CD4-positive, alpha-beta T cell (primary cell): ENCODE results near the gene MYO3A. TPM values are rescaled to one million over a fixed set of nuclear protein-coding genes. Genes with fewer than 3 reads are reported as not detected.
"Not testable (repeated sequence)": the region's sequence is repeated elsewhere in the genome, so short reads cannot be mapped to it uniquely, and the experiment has no call there.

Experiments used
- ATAC-seq: fragments of 200-7000 bp; cut with Tn5 transposase; one replicate; pipeline ENCODE4 v1.10.0; 2022; ENCODE audit warnings: mild to moderate bottlenecking; ENCODE audit not compliant: poor library complexity
- CTCF ChIA-PET: fragments of 350-600 bp; sonication (Branson Sonifier 250); formaldehyde crosslinking; loops from one replicate; lab custom pipeline; 2021; ENCODE audit warnings: antibody characterized with exemption, inconsistent platforms; lab: Charles Lee
- POLR2A ChIA-PET: fragments of 350-600 bp; sonication (Branson Sonifier 250); formaldehyde crosslinking; loops from one replicate; lab custom pipeline; 2021; ENCODE audit warnings: antibody characterized with exemption, inconsistent platforms; lab: Charles Lee
- DNase-seq, 14 experiments: peaks; one replicate each; pipeline ENCODE4 v3.0.0-alpha.2; 2013 to 2020; ENCODE audit warnings: mixed read lengths in 2 of 14
- H3K27ac ChIP-seq, 2 donors: one replicate each; pipeline versions ENCODE4 v1.5.1 to v1.7.0; 2013; ENCODE audit warnings: low read length in 2 of 2, low read depth in 1 of 2, mild to moderate bottlenecking in 1 of 2
- H3K27me3 ChIP-seq, 2 experiments: 1 replicate in 1 of 2; 2 replicates in 1 of 2; pipeline versions ENCODE4 v1.6.1 to v1.7.0; 2013; ENCODE audit warnings: low read length in 2 of 2, control low read depth in 1 of 2, mild to moderate bottlenecking in 1 of 2, moderate library complexity in 1 of 2; ENCODE audit not compliant: insufficient read depth in 2 of 2, control insufficient read depth in 1 of 2
- H3K36me3 ChIP-seq: one replicate; pipeline ENCODE4 v1.6.1; 2013; ENCODE audit warnings: low read length, control low read depth; ENCODE audit not compliant: insufficient read depth
- H3K4me1 ChIP-seq: one replicate; pipeline ENCODE4 v1.6.1; 2013; ENCODE audit warnings: low read length, control low read depth; ENCODE audit not compliant: insufficient read depth
- H3K4me3 ChIP-seq: one replicate; pipeline ENCODE4 v1.5.1; 2013; ENCODE audit warnings: mild to moderate bottlenecking, low read length, moderate library complexity
- H3K9me3 ChIP-seq, 2 experiments: 1 replicate in 1 of 2; 2 replicates in 1 of 2; pipeline versions ENCODE4 v1.6.1 to v1.7.0; 2013; ENCODE audit warnings: low read length in 2 of 2, mild to moderate bottlenecking in 2 of 2, control low read depth in 1 of 2, moderate library complexity in 1 of 2; ENCODE audit not compliant: control insufficient read depth in 1 of 2, insufficient read depth in 1 of 2
- H3K27ac Mint-ChIP-seq: one replicate; pipeline ENCODE4 v1.8.0; 2020; ENCODE audit warnings: mixed read lengths
- H3K27me3 Mint-ChIP-seq: one replicate; pipeline ENCODE4 v1.8.0; 2021; ENCODE audit warnings: mixed read lengths
- H3K36me3 Mint-ChIP-seq: one replicate; pipeline ENCODE4 v1.8.0; 2021; ENCODE audit warnings: low read depth, mixed read lengths
- H3K4me1 Mint-ChIP-seq: one replicate; pipeline ENCODE4 v1.8.0; 2021; ENCODE audit warnings: low read depth, mixed read lengths
- H3K4me3 Mint-ChIP-seq: one replicate; pipeline ENCODE4 v1.8.0; 2020; ENCODE audit warnings: mild to moderate bottlenecking, mixed read lengths
- H3K9me3 Mint-ChIP-seq: one replicate; pipeline ENCODE4 v1.8.0; 2020; ENCODE audit warnings: mixed read lengths
- intact Hi-C, 2 experiments: fragments of 100-400 bp; cut with DNase I in 1 of 2; cut with micrococcal nuclease in 1 of 2; formaldehyde crosslinking; loops; one replicate each; pipeline versions ENCODE4 v1.15.1 to v1.9.0; 2023 to 2025; cut with DNase I, micrococcal nuclease
- total RNA-seq, 174 experiments: library from RNA in 2 of 174; stranded (reverse) in 2 of 174; gene quantifications; one replicate each; pipeline ENCODE4 v1.2.3 and lab custom pipeline; 2021 to 2026
- TF ChIP-seq, protein P1 (sequence below): fragments of 200-600 bp; IDR thresholded peaks from one replicate; pipeline ENCODE4 v1.8.0; 2022; ENCODE audit warnings: antibody characterized with exemption, mild to moderate bottlenecking

The MYO3A gene
- total RNA-seq, 2 experiments from 2014 or later = not detected

DNA sequence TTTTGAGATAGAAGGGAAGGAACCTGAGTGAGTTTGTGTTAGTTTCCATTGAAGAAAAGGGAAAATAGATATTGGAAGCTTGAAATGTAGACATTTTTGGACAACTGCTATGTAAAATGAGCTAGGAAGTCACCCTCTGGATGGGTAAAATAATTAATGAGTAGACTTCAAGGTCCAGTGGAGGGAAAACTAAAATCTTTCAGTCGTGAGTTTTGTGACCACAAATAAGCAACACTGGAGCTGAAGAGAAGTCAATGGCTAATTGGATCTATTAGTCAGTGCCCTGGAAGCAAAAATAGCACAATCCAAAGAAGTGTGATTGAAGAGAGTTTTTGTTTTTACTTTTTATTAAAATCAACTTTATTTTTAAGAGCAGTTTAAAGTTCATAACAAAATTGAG lies 123.4 kb downstream of the MYO3A start:
- Mint-ChIP-seq H3K27me3 (peaks cover 5% of the 10 kb centered on the region), H3K4me1 (no peaks in the 10 kb centered on the region), H3K36me3 (no peaks in the 10 kb centered on the region), H3K4me3 (no peak overlapping the region), H3K9me3 (peaks cover 4% of the 10 kb centered on the region), H3K27ac (no peak overlapping the region)
- Histone ChIP-seq H3K27me3 (no peaks in the 10 kb centered on the region), H3K4me1 (no peaks in the 10 kb centered on the region), H3K27ac (no peak overlapping the region), H3K4me3 (no peak overlapping the region), H3K9me3 (no peaks in the 10 kb centered on the region), H3K36me3 (no peaks in the 10 kb centered on the region)
- CTCF ChIA-PET = no interaction called here
- intact Hi-C loops = no loop called here
- POLR2A ChIA-PET = no interaction called here
- ATAC-seq (no peak), DNase-seq (no peak)
- TF ChIP-seq, protein P1, sequence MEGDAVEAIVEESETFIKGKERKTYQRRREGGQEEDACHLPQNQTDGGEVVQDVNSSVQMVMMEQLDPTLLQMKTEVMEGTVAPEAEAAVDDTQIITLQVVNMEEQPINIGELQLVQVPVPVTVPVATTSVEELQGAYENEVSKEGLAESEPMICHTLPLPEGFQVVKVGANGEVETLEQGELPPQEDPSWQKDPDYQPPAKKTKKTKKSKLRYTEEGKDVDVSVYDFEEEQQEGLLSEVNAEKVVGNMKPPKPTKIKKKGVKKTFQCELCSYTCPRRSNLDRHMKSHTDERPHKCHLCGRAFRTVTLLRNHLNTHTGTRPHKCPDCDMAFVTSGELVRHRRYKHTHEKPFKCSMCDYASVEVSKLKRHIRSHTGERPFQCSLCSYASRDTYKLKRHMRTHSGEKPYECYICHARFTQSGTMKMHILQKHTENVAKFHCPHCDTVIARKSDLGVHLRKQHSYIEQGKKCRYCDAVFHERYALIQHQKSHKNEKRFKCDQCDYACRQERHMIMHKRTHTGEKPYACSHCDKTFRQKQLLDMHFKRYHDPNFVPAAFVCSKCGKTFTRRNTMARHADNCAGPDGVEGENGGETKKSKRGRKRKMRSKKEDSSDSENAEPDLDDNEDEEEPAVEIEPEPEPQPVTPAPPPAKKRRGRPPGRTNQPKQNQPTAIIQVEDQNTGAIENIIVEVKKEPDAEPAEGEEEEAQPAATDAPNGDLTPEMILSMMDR = no peak

DNA sequence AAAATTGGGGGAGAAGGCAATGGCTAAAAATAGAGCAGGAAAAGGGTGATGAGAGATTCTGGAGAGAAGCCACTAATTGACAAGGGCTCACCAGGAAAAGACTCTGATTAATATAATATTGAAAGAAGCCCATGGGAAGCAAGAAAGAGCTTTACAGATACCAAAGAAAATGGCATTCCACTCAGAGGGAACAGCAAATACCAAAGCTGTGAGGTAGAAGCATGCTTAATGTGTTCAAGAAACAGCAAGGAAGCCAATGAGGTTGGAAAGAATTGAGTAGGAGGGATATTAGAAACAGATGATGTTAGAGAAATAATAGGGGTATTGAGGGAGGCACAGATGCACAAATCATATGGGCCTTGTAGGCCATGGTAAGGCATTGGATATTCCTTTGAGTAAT lies 130.1 kb downstream of the MYO3A start:
- POLR2A ChIA-PET = no interaction called here
- H3K9me3 ChIP-seq = no peaks in the 10 kb centered on the region
- no peak for DNase-seq
- H3K9me3 Mint-ChIP-seq = no peaks in the 10 kb centered on the region
- intact Hi-C loops = no loop called here
- no peak overlapping the region for H3K27ac ChIP-seq
- TF ChIP-seq, protein P1 = no peak
- no peak for ATAC-seq
- H3K27me3 ChIP-seq = no peaks in the 10 kb centered on the region
- H3K4me3 ChIP-seq = no peak overlapping the region
- H3K4me1 Mint-ChIP-seq = no peaks in the 10 kb centered on the region
- no peaks in the 10 kb centered on the region for H3K36me3 Mint-ChIP-seq
- H3K27ac Mint-ChIP-seq = no peak overlapping the region
- CTCF ChIA-PET = interaction anchor here (1.0 kb wide), 1 partner anchor 17 kb away, joined by 3 read pairs; no protein-coding TSS in a partner anchor
- H3K4me3 Mint-ChIP-seq = no peak overlapping the region
- H3K4me1 ChIP-seq = no peaks in the 10 kb centered on the region
- no peaks in the 10 kb centered on the region for H3K27me3 Mint-ChIP-seq
- H3K36me3 ChIP-seq = no peaks in the 10 kb centered on the region

DNA sequence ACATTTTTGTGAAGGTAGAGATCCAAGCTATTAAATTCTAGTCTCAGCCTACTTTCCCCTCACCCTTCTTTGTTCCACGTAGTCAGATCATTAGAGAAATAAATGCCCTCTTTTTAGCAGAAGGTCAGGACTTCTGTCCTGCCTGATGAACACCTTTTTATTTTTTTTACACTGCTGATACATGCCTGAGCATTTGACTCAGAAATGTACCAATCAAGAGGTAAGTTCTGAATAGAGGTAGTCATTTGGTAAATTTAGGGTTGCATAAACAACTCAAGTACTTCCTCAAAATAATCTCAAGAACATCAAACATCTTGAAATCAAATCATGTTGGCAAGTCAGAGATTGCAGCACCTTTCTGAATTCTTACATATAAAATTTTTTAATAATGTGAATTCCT lies 133.7 kb downstream of the MYO3A start:
- TF ChIP-seq, protein P1 = no peak
- H3K27ac ChIP-seq = no peak overlapping the region
- no peak overlapping the region for H3K4me3 Mint-ChIP-seq
- H3K4me1 Mint-ChIP-seq = no peaks in the 10 kb centered on the region
- POLR2A ChIA-PET = no interaction called here
- H3K4me3 ChIP-seq = no peak overlapping the region
- no peaks in the 10 kb centered on the region for H3K27me3 Mint-ChIP-seq
- H3K4me1 ChIP-seq = no peaks in the 10 kb centered on the region
- no peaks in the 10 kb centered on the region for H3K9me3 ChIP-seq
- intact Hi-C loops = no loop called here
- H3K36me3 ChIP-seq = no peaks in the 10 kb centered on the region
- no peaks in the 10 kb centered on the region for H3K27me3 ChIP-seq
- CTCF ChIA-PET = no interaction called here
- no peak for DNase-seq
- no peaks in the 10 kb centered on the region for H3K36me3 Mint-ChIP-seq
- ATAC-seq = no peak
- H3K27ac Mint-ChIP-seq = no peak overlapping the region
- H3K9me3 Mint-ChIP-seq = no peaks in the 10 kb centered on the region

DNA sequence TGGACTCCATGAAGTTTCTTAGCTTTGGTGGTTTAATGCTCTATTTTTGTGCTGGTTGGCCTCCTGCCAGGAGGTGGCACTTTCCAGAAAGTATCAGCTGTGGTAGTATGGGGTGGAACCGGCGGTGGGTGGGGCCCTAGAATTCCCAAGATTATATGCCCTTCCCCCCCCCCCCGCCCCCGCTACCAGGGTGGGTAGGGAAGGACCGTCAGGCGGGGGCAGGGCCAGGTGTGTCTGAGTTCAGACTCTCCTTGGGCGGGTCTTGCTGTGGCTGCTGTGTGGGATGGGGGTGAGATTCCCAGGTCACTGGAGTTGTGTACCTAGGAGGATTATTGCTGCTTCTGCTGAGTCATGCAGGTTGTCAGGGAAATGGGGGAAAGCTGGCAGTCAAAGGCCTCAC lies 146.9 kb downstream of the MYO3A start:
- intact Hi-C loops, ATAC-seq, H3K36me3 ChIP-seq, POLR2A ChIA-PET, H3K27me3 ChIP-seq, H3K4me3 Mint-ChIP-seq, H3K27ac Mint-ChIP-seq, H3K4me3 ChIP-seq, H3K4me1 ChIP-seq, H3K27ac ChIP-seq, H3K4me1 Mint-ChIP-seq, H3K36me3 Mint-ChIP-seq, DNase-seq, H3K9me3 Mint-ChIP-seq: not testable (repeated sequence)
- CTCF ChIA-PET = interaction anchor here (1.1 kb wide), 1 partner anchor 17 kb away, joined by 3 read pairs; no protein-coding TSS in a partner anchor
- peaks cover 0 to 11% of the 10 kb centered on the region in 2 experiments for H3K9me3 ChIP-seq
- H3K27me3 Mint-ChIP-seq = peaks cover 34% of the 10 kb centered on the region
